Measurements from ENCODE around the gene FALEC.
A peak's percentile ranks its signal among the peaks of the same experiment; 100 is the strongest.

DNA sequence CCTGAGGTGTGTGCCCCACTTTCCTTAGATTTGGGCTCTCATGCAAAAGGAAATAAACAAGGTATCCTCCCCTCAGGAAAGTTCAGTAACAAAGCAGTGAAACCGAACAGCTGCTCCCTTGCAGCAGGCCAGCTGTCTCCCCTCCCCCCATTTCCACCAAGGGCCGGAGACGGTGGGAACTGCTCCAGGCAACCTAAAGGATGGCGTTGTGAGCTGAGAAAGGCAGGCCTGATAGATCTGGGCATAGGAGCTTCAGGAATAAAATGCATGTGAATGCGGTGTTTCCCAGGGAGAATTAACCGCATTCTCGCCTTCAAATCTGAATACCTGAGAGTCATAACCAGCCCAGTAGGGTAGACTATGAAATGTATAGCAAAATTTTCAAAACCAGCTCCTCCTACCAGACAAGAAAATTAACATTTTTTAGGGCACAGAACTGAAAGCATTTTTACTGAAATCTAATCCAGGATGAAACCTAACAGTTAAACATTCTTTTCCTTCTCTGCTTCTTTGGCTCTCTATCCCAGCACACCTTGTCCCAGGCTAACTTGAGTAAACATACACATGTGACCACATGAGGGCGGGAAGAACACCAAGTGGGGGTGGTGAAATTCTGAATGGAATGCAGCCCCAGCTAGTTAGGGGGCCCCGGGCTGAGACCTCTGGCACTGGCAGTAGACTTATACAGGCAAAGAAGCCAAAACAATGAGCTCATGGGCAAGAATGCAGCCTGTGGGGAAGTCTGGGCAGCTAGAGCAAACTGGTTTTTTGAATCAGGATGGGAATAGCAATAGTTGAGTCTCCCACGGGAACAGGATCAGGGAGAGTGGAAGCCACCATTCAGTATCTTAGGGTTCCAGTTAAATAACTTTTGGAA is 52.4 kb downstream of the FALEC start:
- TF ChIP-seq CTCF (IDR thresholded peaks at IDR 0.05): peak in 1 of 4 donors; percentile 4
- peak; percentile 56 for TF ChIP-seq POLR2A (IDR thresholded peaks at IDR 0.05)

Data from right lobe of liver (tissue), 4 donors.